PC-3 (cell line): Measurements from ENCODE around the gene GATA3. TPM values are rescaled to one million over a fixed set of nuclear protein-coding genes. Genes with fewer than 3 reads are reported as not detected.

Source experiments
- ATAC-seq: fragments of 200-7000 bp; cut with Tn5 transposase; 2 replicates; pipeline ENCODE4 v1.9.1; 2020; ENCODE audit warnings: mild to moderate bottlenecking, moderate library complexity
- BruUV-seq: library from RNA; stranded (reverse); fragments of 400-500 nt; replicated peaks from 2 replicates; lab custom pipeline; 2021; lab: Mats Ljungman, UMichigan
- CTCF ChIA-PET: fragments of 300-600 bp; sonication (Branson Sonifier 250); formaldehyde crosslinking; loops from one replicate; lab custom pipeline; 2022; ENCODE audit warnings: antibody characterized with exemption; lab: Charles Lee
- POLR2A ChIA-PET: fragments of 300-600 bp; sonication (Branson Sonifier 250); formaldehyde crosslinking; loops from one replicate; lab custom pipeline; 2022; ENCODE audit warnings: antibody characterized with exemption; ENCODE audit not compliant: unreplicated experiment; lab: Charles Lee
- DNase-seq: peaks from one replicate; pipeline ENCODE4 v3.0.0-alpha.2; 2015
- H2AFZ ChIP-seq: fragments of 300-600 bp; sonication (generic); 2 replicates; pipeline ENCODE4 v1.6.0; 2016; ENCODE audit warnings: antibody characterized with exemption, low read length
- H3F3A ChIP-seq: fragments of 300-600 bp; sonication (generic); one replicate; pipeline ENCODE4 v1.6.0; 2017; ENCODE audit warnings: antibody characterized with exemption, low read length, control low read depth, mild to moderate bottlenecking; ENCODE audit not compliant: unreplicated experiment
- H3K27ac ChIP-seq: fragments of 300-600 bp; sonication (generic); 2 replicates; pipeline ENCODE4 v1.5.1; 2016; ENCODE audit warnings: mild to moderate bottlenecking, low read length
- H3K27me3 ChIP-seq: fragments of 300-600 bp; sonication (generic); 2 replicates; pipeline ENCODE4 v1.6.1; 2016; ENCODE audit warnings: low read length, mixed read lengths
- H3K36me3 ChIP-seq: fragments of 300-600 bp; sonication (generic); 2 replicates; pipeline ENCODE4 v1.6.1; 2016; ENCODE audit warnings: low read depth, mixed run types, low read length, mixed read lengths
- H3K4me1 ChIP-seq: fragments of 300-600 bp; sonication (generic); 2 replicates; pipeline ENCODE4 v1.5.1; 2016; ENCODE audit warnings: low read length; ENCODE audit not compliant: insufficient read depth
- H3K4me2 ChIP-seq: fragments of 300-600 bp; sonication (generic); 2 replicates; pipeline ENCODE4 v1.6.0; 2016; ENCODE audit warnings: low read length
- H3K4me3 ChIP-seq: fragments of 300-600 bp; sonication (generic); 2 replicates; pipeline ENCODE4 v1.5.1; 2016; ENCODE audit warnings: mild to moderate bottlenecking, low read length, mixed read lengths
- H3K79me2 ChIP-seq: fragments of 300-600 bp; sonication (generic); 2 replicates; pipeline ENCODE4 v1.6.1; 2017; ENCODE audit warnings: low read length, mixed read lengths
- H3K9ac ChIP-seq: fragments of 300-600 bp; sonication (generic); 2 replicates; pipeline ENCODE4 v1.6.0; 2016; ENCODE audit warnings: mild to moderate bottlenecking, low read length
- H3K9me2 ChIP-seq: fragments of 300-600 bp; sonication (generic); replicated peaks from 2 replicates; pipeline ENCODE4 v1.6.1; 2016; ENCODE audit warnings: mixed run types, low read length, mixed read lengths
- H3K9me3 ChIP-seq: fragments of 300-600 bp; sonication (generic); 2 replicates; pipeline ENCODE4 v1.6.1; 2016; ENCODE audit warnings: low read length, mixed read lengths
- H4K20me1 ChIP-seq: fragments of 300-600 bp; sonication (generic); 2 replicates; pipeline ENCODE4 v1.6.1; 2016; ENCODE audit warnings: low read length, mixed read lengths
- CTCF ChIP-seq: fragments of 300-600 bp; sonication (generic); conservative IDR thresholded peaks from 2 replicates; pipeline ENCODE4 v1.5.1; 2017; ENCODE audit warnings: antibody characterized with exemption, low read depth, mild to moderate bottlenecking, low read length
- EZH2 ChIP-seq: fragments of 300-600 bp; sonication (generic); IDR thresholded peaks from one replicate; pipeline ENCODE4 v1.6.1; 2017; ENCODE audit warnings: antibody characterized with exemption, mild to moderate bottlenecking, low read length; ENCODE audit not compliant: unreplicated experiment
- EZH2phosphoT487 ChIP-seq: fragments of 300-600 bp; sonication (generic); IDR thresholded peaks from 2 replicates; pipeline ENCODE4 v1.6.1; 2018; ENCODE audit warnings: mild to moderate bottlenecking, antibody characterized with exemption, low read length, borderline replicate concordance
- intact Hi-C: fragments of 100-400 bp; cut with micrococcal nuclease; formaldehyde crosslinking; loops from 2 replicates; pipeline ENCODE4 v1.9.0; 2023
- total RNA-seq: library from RNA; depleted of rRNA; stranded (reverse); fragments of >200 nt; gene quantifications from 2 replicates; pipeline ENCODE4 v1.2.3, GENCODE V29; 2014

GATA3 gene
- total RNA-seq, 1 experiment from 2014 or later = 2.6 TPM

GRCh38 chr10:8049865-8050555 is 4.5 kb upstream of the GATA3 start:
- DNase-seq (no peak), ATAC-seq (no peak)
- Histone ChIP-seq H3K9me2 (no peaks in the 10 kb centered on the region), H4K20me1 (no peaks in the 10 kb centered on the region), H3K4me1 (peaks cover 4% of the 10 kb centered on the region; the same call in 1 of the 2 replicates), H3K27me3 (no peaks in the 10 kb centered on the region), H3K4me3 (peak overlapping the region; percentile 67), H3K9me3 (no peaks in the 10 kb centered on the region), H3K27ac (peak overlapping the region; percentile 70), H3K4me2 (peak overlapping the region; percentile 88), H3K36me3 (no peaks in the 10 kb centered on the region), H2AFZ (peak overlapping the region; percentile 78), H3K9ac (peak overlapping the region; percentile 63), H3F3A (no peaks in the 10 kb centered on the region), H3K79me2 (peaks cover 5% of the 10 kb centered on the region)
- BruUV-seq = no TSS peak
- intact Hi-C loops = loop anchor here (2.0 to 10.0 kb wide), 4 partner anchors 95 to 315 kb away; no protein-coding TSS in a partner anchor
- ChIA-PET POLR2A (no interaction called here), CTCF (no interaction called here)
- no peak for TF ChIP-seq EZH2
- no peak for TF ChIP-seq CTCF
- TF ChIP-seq EZH2phosphoT487 = no peak

DNA sequence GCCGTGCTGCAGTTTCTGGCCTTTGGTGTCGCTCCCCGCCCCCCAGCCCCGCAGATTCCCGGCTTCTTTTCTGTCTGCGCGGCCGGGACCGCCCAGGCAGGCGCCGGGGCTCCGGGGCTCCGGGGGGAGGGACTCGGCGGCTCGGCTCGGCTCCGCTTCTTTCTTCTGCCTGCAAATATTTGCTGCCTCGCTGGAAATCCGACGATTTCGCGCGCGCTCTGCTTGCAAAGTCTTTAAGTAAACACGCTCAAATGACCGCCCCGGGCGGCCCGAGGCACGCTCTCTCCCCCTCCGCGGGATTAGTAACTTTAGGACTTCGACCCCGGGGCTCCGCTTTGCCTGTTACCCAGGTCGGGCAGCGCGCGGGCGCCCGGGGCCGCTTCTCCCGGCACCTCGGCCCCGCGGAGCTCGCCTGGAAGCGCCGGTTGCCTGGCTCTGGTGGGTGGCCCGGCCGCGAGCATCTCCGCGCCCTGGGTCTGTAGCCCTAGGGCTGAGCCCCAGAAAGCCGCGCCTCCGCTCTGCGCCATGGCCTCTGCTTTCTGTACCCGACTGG is 3.9 kb upstream of the GATA3 start:
- intact Hi-C loops = loop anchor here (2.0 to 10.0 kb wide), 4 partner anchors 96 to 314 kb away; no protein-coding TSS in a partner anchor
- H3K9me3 ChIP-seq = no peaks in the 10 kb centered on the region
- DNase-seq = peak; percentile 75
- H3F3A ChIP-seq = no peaks in the 10 kb centered on the region
- no peaks in the 10 kb centered on the region for H3K36me3 ChIP-seq
- H3K9ac ChIP-seq = peak overlapping the region; percentile 63
- no peaks in the 10 kb centered on the region for H3K27me3 ChIP-seq
- H3K27ac ChIP-seq = peak overlapping the region; percentile 70
- POLR2A ChIA-PET = interaction anchor here (0.6 kb wide), 1 partner anchor 405 kb away, joined by 3 read pairs; no protein-coding TSS in a partner anchor
- TF ChIP-seq EZH2 (no peak), EZH2phosphoT487 (no peak), CTCF (no peak)
- ATAC-seq = peak; percentile 6
- CTCF ChIA-PET = interaction anchor here (0.5 kb wide), 1 partner anchor 32 kb away, joined by 3 read pairs; no protein-coding TSS in a partner anchor
- no TSS peak for BruUV-seq
- H3K9me2 ChIP-seq = no peaks in the 10 kb centered on the region
- no peaks in the 10 kb centered on the region for H4K20me1 ChIP-seq
- H3K4me2 ChIP-seq = peak overlapping the region; percentile 88
- peaks cover 4% of the 10 kb centered on the region; the same call in 1 of the 2 replicates for H3K4me1 ChIP-seq
- H3K79me2 ChIP-seq = peaks cover 11% of the 10 kb centered on the region
- H2AFZ ChIP-seq = peak overlapping the region; percentile 78
- peak overlapping the region; percentile 67 for H3K4me3 ChIP-seq
